Endothelial cell of umbilical vein (primary cell): Measurements from ENCODE around the gene EFCAB5. TPM values are rescaled to one million over a fixed set of nuclear protein-coding genes. Genes with fewer than 3 reads are reported as not detected.

Source experiments
- BruUV-seq: library from RNA; stranded (reverse); fragments of 400-500 nt; replicated peaks from 2 replicates; lab custom pipeline; 2021; lab: Mats Ljungman, UMichigan
- CTCF ChIA-PET: fragments of 300-600, 350-600 bp; sonication (Branson Sonifier 250); formaldehyde crosslinking; loops from one replicate; lab custom pipeline; 2021; ENCODE audit warnings: antibody characterized with exemption, inconsistent platforms; lab: Charles Lee
- POLR2A ChIA-PET: fragments of 300-600, 350-600 bp; sonication (Branson Sonifier 250); formaldehyde crosslinking; loops from one replicate; lab custom pipeline; 2021; ENCODE audit warnings: antibody characterized with exemption, inconsistent platforms; lab: Charles Lee
- DNase-seq: peaks from one replicate; pipeline ENCODE4 v3.0.0-alpha.2; 2011; ENCODE audit warnings: low read depth, low spot score
- FAIRE-seq: peaks from 2 replicates; lab custom pipeline; 2011; peaks lifted over from hg19 to GRCh38; lab: Jason Lieb, UNC
- H2AFZ ChIP-seq: 2 replicates; pipeline ENCODE4 v1.6.0; 2012; ENCODE audit warnings: low read depth, low read length, control low read depth, inconsistent platforms
- H3K27ac ChIP-seq: 2 replicates; pipeline ENCODE4 v1.5.1; 2011; ENCODE audit warnings: low read depth, mild to moderate bottlenecking, control low read depth, low read length, moderate library complexity; ENCODE audit not compliant: insufficient read depth
- H3K27me3 ChIP-seq, 2 experiments: 2 replicates each; pipeline versions ENCODE4 v1.6.0 to v1.6.1; 2011; ENCODE audit warnings: low read length in 2 of 2, mixed read lengths in 1 of 2; ENCODE audit not compliant: control insufficient read depth in 2 of 2, insufficient read depth in 2 of 2
- H3K36me3 ChIP-seq, 2 experiments: 2 replicates in 1 of 2; 3 replicates in 1 of 2; pipeline ENCODE4 v1.5.1; 2011; ENCODE audit warnings: low read length in 2 of 2, mild to moderate bottlenecking in 1 of 2, moderate library complexity in 1 of 2; ENCODE audit not compliant: control insufficient read depth in 2 of 2, insufficient read depth in 2 of 2; ENCODE audit errors: extremely low read depth in 1 of 2
- H3K4me1 ChIP-seq: 3 replicates; pipeline ENCODE4 v1.5.1; 2011; ENCODE audit warnings: mild to moderate bottlenecking, low read length; ENCODE audit not compliant: control insufficient read depth, insufficient read depth; ENCODE audit errors: extremely low read depth
- H3K4me2 ChIP-seq: 2 replicates; pipeline ENCODE4 v1.6.1; 2011; ENCODE audit warnings: low read length, control low read depth, mixed read lengths; ENCODE audit not compliant: insufficient read depth
- H3K4me3 ChIP-seq, 3 experiments: fragments of 200-600 bp in 1 of 3; sonication (generic), shearing (Covaris generic) in 1 of 3; replicated peaks in 1 of 3; 2 replicates each; pipeline ENCODE4 v1.5.1; 2011 to 2016; ENCODE audit warnings: control low read depth in 3 of 3, low read length in 3 of 3, mild to moderate bottlenecking in 2 of 3, inconsistent platforms in 1 of 3, low read depth in 1 of 3, moderate library complexity in 1 of 3; ENCODE audit not compliant: insufficient read depth in 1 of 3
- H3K79me2 ChIP-seq: 2 replicates; pipeline ENCODE4 v1.6.0; 2012; ENCODE audit warnings: low read length, inconsistent platforms; ENCODE audit not compliant: control insufficient read depth, insufficient read depth
- H3K9ac ChIP-seq: replicated peaks from 2 replicates; pipeline ENCODE3; 2011; ENCODE audit warnings: low read length, control low read depth; ENCODE audit not compliant: insufficient read depth; ENCODE audit errors: extremely low read depth
- H3K9me1 ChIP-seq: replicated peaks from 3 replicates; pipeline ENCODE4 v1.6.0; 2011; ENCODE audit warnings: mild to moderate bottlenecking, low read length; ENCODE audit not compliant: control insufficient read depth, insufficient read depth; ENCODE audit errors: extremely low read depth
- H3K9me3 ChIP-seq: replicated peaks from 2 replicates; pipeline ENCODE4 v1.5.1; 2012; ENCODE audit warnings: low read length, inconsistent platforms; ENCODE audit not compliant: control insufficient read depth, insufficient read depth
- H4K20me1 ChIP-seq: replicated peaks from 2 replicates; pipeline ENCODE3; 2011; ENCODE audit warnings: mild to moderate bottlenecking, low read length; ENCODE audit not compliant: control insufficient read depth, insufficient read depth; ENCODE audit errors: extremely low read depth
- CTCF ChIP-seq, 2 donors: IDR thresholded peaks; 1 replicate in 1 of 2; 2 replicates in 1 of 2; pipeline ENCODE4 v1.5.1; 2011; ENCODE audit warnings: low read length in 2 of 2, mild to moderate bottlenecking in 2 of 2, moderate library complexity in 2 of 2, control low read depth in 1 of 2, inconsistent platforms in 1 of 2, low read depth in 1 of 2; ENCODE audit not compliant: insufficient read depth in 1 of 2; ENCODE audit errors: extremely low read depth in 1 of 2
- EZH2 ChIP-seq: IDR thresholded peaks from 2 replicates; pipeline ENCODE4 v1.6.1; 2012; ENCODE audit warnings: borderline replicate concordance, low read depth, mild to moderate bottlenecking, moderate library complexity, low read length, inconsistent platforms; ENCODE audit not compliant: severe bottlenecking
- FOS ChIP-seq: IDR thresholded peaks from 2 replicates; pipeline ENCODE4 v1.6.1; 2011; ENCODE audit warnings: mild to moderate bottlenecking, low read length, moderate library complexity, borderline replicate concordance; ENCODE audit not compliant: insufficient read depth
- GATA2 ChIP-seq: IDR thresholded peaks from 2 replicates; pipeline ENCODE4 v1.7.0; 2011; ENCODE audit warnings: low read depth, mild to moderate bottlenecking, moderate library complexity, mixed read lengths, low read length; ENCODE audit not compliant: insufficient read length, insufficient read depth
- JUN ChIP-seq: IDR thresholded peaks from 2 replicates; pipeline ENCODE4 v1.6.1; 2011; ENCODE audit warnings: borderline replicate concordance, low read depth; ENCODE audit not compliant: insufficient read length, insufficient read depth
- MAX ChIP-seq: IDR thresholded peaks from 2 replicates; pipeline ENCODE4 v1.6.1; 2011; ENCODE audit not compliant: insufficient read depth, insufficient read length
- MYC ChIP-seq: IDR thresholded peaks from one replicate; pipeline ENCODE4 v1.6.1; 2011; ENCODE audit warnings: mild to moderate bottlenecking, low read depth, low read length
- POLR2A ChIP-seq: IDR thresholded peaks from 2 replicates; pipeline ENCODE4 v1.6.1; 2012; ENCODE audit warnings: low read depth, mild to moderate bottlenecking, control low read depth, low read length
- POLR2AphosphoS5 ChIP-seq: IDR thresholded peaks from 2 replicates; pipeline ENCODE4 v1.6.1; 2012; ENCODE audit warnings: low read depth, mild to moderate bottlenecking, control low read depth, low read length, moderate library complexity; ENCODE audit not compliant: insufficient read depth
- dilution Hi-C: fragments of 300-500 bp; cut with MboI; formaldehyde crosslinking; loops from one replicate; pipeline ENCODE4 v1.15.0; 2019; ENCODE audit warnings: low sequenced_read_pairs; ENCODE audit not compliant: extremely low pct_ligation_motif_present
- intact Hi-C: fragments of 100-400 bp; cut with micrococcal nuclease; formaldehyde crosslinking; loops from one replicate; pipeline ENCODE4 v1.10.0; 2022
- polyA plus RNA-seq, 4 experiments: library from polyadenylated mRNA; depleted of rRNA in 3 of 4; stranded (reverse) in 3 of 4; unstranded in 1 of 4; fragments of >200 nt; gene quantifications; 2 replicates each; pipeline versions ENCODE4 v1.2.1 to v1.2.3, GENCODE V29; 2011 to 2012; ENCODE audit warnings: missing spikeins in 1 of 4
- total RNA-seq: library from RNA; stranded (reverse); gene quantifications from 2 replicates; pipeline ENCODE4 v1.2.3, GENCODE V29; 2021

EFCAB5 gene
- total and polyA plus RNA-seq, 2 donors (not counting 3 experiments of a cell fraction or from before 2014, with no cell fraction given), result 0.04 to 0.40 TPM

GRCh38 chr17:30091771-30092170 is 150.3 kb downstream of the EFCAB5 start:
- no TSS peak for BruUV-seq
- H3K36me3 ChIP-seq, result no peaks in the 10 kb centered on the region
- TF ChIP-seq POLR2AphosphoS5 (no peak), POLR2A (no peak), GATA2 (no peak), MYC (no peak), CTCF (IDR thresholded peaks at IDR 0.05; ENCODE audit: extremely low read depth in 1 of 2, insufficient read depth in 1 of 2, low read depth in 1 of 2, low read length in 2 of 2) (no peak), MAX (no peak), EZH2 (no peak), JUN (no peak), FOS (no peak)
- H3K27me3 ChIP-seq, result no peaks in the 10 kb centered on the region
- dilution Hi-C loops (no loop called here), intact Hi-C loops (loop anchor here (10.0 kb wide), 2 partner anchors 157 to 717 kb away; partner anchors contain the start of gene SSH2)
- ChIA-PET CTCF (interaction anchor here (1.0 to 6.2 kb wide), 10 partner anchors 12 to 473 kb away, joined by 3 to 206 read pairs (median 44); partner anchors contain the start of gene SSH2), POLR2A (no interaction called here)
- H3K4me3 ChIP-seq, result no peak overlapping the region
- H3K4me2 ChIP-seq, result no peak overlapping the region
- no peaks in the 10 kb centered on the region for H3K9me3 ChIP-seq
- no peak overlapping the region for H3K27ac ChIP-seq
- no peak overlapping the region for H3K9ac ChIP-seq
- FAIRE-seq (no peak), DNase-seq (peak; percentile 56)
- no peaks in the 10 kb centered on the region for H3K79me2 ChIP-seq
- no peaks in the 10 kb centered on the region for H4K20me1 ChIP-seq
- H3K9me1 ChIP-seq, result no peaks in the 10 kb centered on the region
- H2AFZ ChIP-seq, result no peak overlapping the region
- no peaks in the 10 kb centered on the region for H3K4me1 ChIP-seq
